ENCODE measurements around the gene MFAP4. TPM values are rescaled to one million over a fixed set of nuclear protein-coding genes. Genes with fewer than 3 reads are reported as not detected.

Gene MFAP4
- total RNA-seq, 1 donor from 2014 or later, result 0.26 TPM

DNA sequence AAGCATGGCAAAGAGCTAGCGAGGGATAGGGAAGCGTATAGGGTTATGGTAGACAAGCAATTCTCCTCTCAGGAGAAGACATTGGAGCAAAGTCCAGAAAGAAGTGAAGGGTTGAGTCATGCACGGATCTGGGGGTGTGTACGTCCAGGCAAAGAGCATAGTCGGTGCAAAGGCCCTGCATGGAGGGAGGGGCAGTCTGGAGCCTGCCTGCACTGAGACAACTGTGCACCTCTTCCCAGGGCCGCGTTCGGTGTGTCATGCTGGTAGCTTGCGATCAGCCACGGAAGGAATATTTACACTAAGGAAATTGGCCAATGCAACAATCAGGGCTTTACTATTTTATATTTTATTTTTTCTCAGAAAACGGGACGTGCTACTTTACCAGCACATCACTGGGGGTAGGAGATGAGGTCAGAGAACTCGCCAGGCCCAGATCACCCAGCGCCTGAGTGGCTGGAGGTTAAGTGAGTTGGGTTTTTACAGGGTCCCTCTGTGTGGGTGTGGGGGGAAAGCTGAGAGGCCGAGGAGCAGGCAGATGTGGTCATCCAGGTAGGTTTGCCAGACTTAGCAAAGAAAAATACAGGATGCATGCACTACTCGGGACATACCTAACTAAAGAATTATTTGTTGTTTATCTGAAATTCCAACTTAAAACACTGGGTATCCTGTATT lies 17.7 kb downstream of the MFAP4 start:
- Histone ChIP-seq H3K27me3 (ENCODE audit: control insufficient read depth, insufficient read depth, low read length) (no peaks in the 10 kb centered on the region), H3K4me3 (ENCODE audit: low read depth, low read length) (no peak overlapping the region), H3K36me3 (ENCODE audit: control insufficient read depth, insufficient read depth, low read length) (no peaks in the 10 kb centered on the region)
- no peak for DNase-seq (ENCODE audit: low read depth)
- TF ChIP-seq, protein P1, sequence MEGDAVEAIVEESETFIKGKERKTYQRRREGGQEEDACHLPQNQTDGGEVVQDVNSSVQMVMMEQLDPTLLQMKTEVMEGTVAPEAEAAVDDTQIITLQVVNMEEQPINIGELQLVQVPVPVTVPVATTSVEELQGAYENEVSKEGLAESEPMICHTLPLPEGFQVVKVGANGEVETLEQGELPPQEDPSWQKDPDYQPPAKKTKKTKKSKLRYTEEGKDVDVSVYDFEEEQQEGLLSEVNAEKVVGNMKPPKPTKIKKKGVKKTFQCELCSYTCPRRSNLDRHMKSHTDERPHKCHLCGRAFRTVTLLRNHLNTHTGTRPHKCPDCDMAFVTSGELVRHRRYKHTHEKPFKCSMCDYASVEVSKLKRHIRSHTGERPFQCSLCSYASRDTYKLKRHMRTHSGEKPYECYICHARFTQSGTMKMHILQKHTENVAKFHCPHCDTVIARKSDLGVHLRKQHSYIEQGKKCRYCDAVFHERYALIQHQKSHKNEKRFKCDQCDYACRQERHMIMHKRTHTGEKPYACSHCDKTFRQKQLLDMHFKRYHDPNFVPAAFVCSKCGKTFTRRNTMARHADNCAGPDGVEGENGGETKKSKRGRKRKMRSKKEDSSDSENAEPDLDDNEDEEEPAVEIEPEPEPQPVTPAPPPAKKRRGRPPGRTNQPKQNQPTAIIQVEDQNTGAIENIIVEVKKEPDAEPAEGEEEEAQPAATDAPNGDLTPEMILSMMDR (IDR thresholded peaks at IDR 0.05; ENCODE audit: insufficient read depth, low read length, severe bottlenecking), result no peak
- FAIRE-seq, result no peak

- DNase-seq (ENCODE audit: low read depth), result no peak
- Histone ChIP-seq H3K4me3 (ENCODE audit: low read depth, low read length) (no peak overlapping the region), H3K36me3 (ENCODE audit: control insufficient read depth, insufficient read depth, low read length) (no peaks in the 10 kb centered on the region), H3K27me3 (ENCODE audit: control insufficient read depth, insufficient read depth, low read length) (no peaks in the 10 kb centered on the region)
- FAIRE-seq, result no peak
- TF ChIP-seq, protein P1 (IDR thresholded peaks at IDR 0.05; ENCODE audit: insufficient read depth, low read length, severe bottlenecking), result no peak
These were observed 18.8 kb downstream of the MFAP4 start for GRCh38 chr17:19368229-19368628.

GRCh38 chr17:19366637-19366972 lies 20.4 kb downstream of the MFAP4 start:
- no peak for FAIRE-seq
- Histone ChIP-seq H3K36me3 (ENCODE audit: control insufficient read depth, insufficient read depth, low read length) (no peaks in the 10 kb centered on the region), H3K27me3 (ENCODE audit: control insufficient read depth, insufficient read depth, low read length) (no peaks in the 10 kb centered on the region), H3K4me3 (ENCODE audit: low read depth, low read length) (no peak overlapping the region)
- DNase-seq (ENCODE audit: low read depth), result no peak
- TF ChIP-seq, protein P1 (IDR thresholded peaks at IDR 0.05; ENCODE audit: insufficient read depth, low read length, severe bottlenecking), result no peak

DNA sequence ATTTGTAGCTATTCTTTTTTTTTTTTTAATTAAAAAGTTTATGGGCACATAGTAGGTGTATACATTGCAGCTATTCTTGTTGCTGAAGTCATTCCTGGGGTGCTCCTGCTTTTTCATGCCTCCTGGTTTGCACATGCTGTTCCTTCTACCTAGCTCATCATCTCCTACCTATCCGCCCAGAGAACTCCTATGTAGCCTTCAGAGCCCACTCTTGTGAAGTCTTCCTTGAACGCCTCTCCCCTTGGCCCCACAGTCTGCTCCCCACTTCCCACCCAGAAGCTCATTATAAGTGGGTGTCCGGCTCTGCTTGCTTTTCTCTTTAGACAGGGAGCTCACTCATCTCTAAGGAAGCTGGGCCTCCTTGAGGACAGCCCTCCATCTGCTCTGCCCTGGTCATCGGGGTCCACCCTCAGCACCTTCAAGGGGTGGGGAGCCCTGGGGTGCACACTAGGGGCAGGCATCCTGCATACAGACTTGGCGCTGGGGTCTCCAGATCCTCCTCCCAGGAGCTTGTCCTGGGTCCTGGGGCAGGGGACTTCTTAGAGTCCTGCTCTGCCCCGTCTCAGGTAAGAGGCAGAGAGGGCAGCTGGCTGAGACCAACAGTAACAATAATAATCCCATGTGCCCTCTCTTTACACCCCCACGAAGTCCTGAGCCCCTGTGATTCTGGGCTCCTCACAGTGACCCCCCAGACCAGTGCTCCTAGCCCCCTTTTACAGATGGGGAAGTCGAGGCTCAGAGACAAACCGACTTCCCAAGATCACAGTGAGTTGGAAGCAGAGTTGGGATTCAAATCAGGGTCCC lies 21.0 kb downstream of the MFAP4 start:
- TF ChIP-seq, protein P1 (IDR thresholded peaks at IDR 0.05; ENCODE audit: insufficient read depth, low read length, severe bottlenecking), result no peak
- H3K27me3 ChIP-seq (ENCODE audit: control insufficient read depth, insufficient read depth, low read length), result no peaks in the 10 kb centered on the region
- no peak for DNase-seq (ENCODE audit: low read depth)
- H3K4me3 ChIP-seq (ENCODE audit: low read depth, low read length), result no peak overlapping the region
- H3K36me3 ChIP-seq (ENCODE audit: control insufficient read depth, insufficient read depth, low read length), result no peaks in the 10 kb centered on the region
- no peak for FAIRE-seq

DNA sequence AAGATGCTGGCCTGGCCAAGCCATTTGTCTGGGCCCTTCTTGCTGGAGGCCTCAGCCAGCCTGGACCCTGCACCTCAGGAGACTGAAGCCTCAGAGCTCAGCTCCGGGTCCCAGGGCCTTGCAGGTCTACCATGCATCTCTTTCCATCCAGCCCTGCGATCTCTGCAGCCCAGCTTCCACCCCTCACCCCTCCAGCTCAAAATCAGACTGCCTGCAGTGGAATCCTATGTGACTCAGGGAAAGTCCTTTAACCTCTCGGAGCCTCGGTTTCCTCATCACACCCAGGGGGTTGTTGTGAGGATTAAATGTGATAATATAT lies 21.5 kb downstream of the MFAP4 start:
- no peaks in the 10 kb centered on the region for H3K27me3 ChIP-seq (ENCODE audit: control insufficient read depth, insufficient read depth, low read length)
- H3K36me3 ChIP-seq (ENCODE audit: control insufficient read depth, insufficient read depth, low read length), result no peaks in the 10 kb centered on the region
- H3K4me3 ChIP-seq (ENCODE audit: low read depth, low read length), result no peak overlapping the region
- FAIRE-seq, result no peak
- DNase-seq (ENCODE audit: low read depth), result no peak
- TF ChIP-seq, protein P1 (IDR thresholded peaks at IDR 0.05; ENCODE audit: insufficient read depth, low read length, severe bottlenecking), result no peak
